ENCODE measurements around the gene ATP8B4.

- no peak for TF ChIP-seq POLR2A (IDR thresholded peaks at IDR 0.05)
- TF ChIP-seq, protein P1, sequence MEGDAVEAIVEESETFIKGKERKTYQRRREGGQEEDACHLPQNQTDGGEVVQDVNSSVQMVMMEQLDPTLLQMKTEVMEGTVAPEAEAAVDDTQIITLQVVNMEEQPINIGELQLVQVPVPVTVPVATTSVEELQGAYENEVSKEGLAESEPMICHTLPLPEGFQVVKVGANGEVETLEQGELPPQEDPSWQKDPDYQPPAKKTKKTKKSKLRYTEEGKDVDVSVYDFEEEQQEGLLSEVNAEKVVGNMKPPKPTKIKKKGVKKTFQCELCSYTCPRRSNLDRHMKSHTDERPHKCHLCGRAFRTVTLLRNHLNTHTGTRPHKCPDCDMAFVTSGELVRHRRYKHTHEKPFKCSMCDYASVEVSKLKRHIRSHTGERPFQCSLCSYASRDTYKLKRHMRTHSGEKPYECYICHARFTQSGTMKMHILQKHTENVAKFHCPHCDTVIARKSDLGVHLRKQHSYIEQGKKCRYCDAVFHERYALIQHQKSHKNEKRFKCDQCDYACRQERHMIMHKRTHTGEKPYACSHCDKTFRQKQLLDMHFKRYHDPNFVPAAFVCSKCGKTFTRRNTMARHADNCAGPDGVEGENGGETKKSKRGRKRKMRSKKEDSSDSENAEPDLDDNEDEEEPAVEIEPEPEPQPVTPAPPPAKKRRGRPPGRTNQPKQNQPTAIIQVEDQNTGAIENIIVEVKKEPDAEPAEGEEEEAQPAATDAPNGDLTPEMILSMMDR (IDR thresholded peaks at IDR 0.05) = no peak
Measured at GRCh38 chr15:50077651-50078050, 41.4 kb downstream of the ATP8B4 start.
